ENCODE measurements around the gene LINGO1. TPM values are rescaled to one million over a fixed set of nuclear protein-coding genes. Genes with fewer than 3 reads are reported as not detected.

The LINGO1 gene
- total and polyA plus RNA-seq, 4 donors, result 0.33 to 5.1 (median 0.88) TPM

DNA sequence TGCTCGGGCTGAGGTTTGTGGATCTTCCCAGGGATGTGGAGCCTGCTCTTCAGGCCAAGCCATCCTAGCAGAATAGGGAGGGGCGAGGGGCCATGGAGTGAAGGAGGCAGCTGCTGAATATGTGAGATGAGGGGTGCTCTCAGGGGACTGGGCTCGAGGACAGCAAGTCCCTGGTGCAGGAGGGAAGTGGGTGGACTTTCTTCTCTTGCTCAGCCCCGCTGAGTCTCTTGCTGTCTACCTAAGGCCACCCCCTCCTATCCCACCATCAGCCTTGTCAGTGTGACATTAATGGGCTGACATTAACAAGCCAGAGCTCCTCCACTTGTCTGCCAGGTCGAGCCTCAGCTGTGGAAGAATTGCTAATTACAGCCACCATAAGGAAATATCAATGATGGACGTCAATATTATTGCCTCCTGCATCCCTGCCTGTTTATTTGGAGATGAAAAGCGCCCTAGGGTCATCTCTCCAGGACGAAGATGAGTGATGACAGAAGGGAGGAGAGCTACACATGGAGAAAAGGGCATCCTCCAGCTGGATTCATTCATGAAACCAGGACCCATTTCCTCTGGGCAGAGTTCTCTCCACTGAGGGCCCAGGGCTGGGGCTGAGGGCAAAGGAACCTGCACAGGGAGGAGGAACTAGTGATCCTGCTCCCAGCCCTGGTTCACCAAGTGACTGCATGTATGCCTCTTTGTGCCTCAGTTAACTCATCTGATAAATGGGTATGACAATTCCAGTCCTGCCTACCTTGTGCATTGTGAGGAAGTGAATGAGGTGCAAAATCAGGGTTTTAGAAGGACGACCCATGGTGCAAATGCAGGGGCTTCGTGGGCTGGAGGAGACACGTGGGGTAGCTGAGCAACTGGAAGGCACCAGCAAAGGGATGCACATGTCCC, 34.9 kb upstream of the LINGO1 start:
- ATAC-seq (ENCODE audit: insufficient read depth, low FRiP score), result no peak
- 49 to 62% methylated on average over 11 of the region's 11 CpGs for whole genome bisulfite sequencing, 2 donors
- Histone ChIP-seq H3K27me3 (ENCODE audit: control insufficient read depth in 3 of 3, insufficient read depth in 3 of 3, low read length in 2 of 3) (peaks cover under 1 to 3% (median 3%) of the 10 kb centered on the region in 3 donors), H3K9me3 (ENCODE audit: control insufficient read depth in 4 of 4, insufficient read depth in 3 of 4, low read length in 3 of 4) (peaks cover 0 to 2% (median 0%) of the 10 kb centered on the region in 4 donors), H3K36me3 (ENCODE audit: control insufficient read depth in 4 of 4, insufficient read depth in 4 of 4, low read length in 4 of 4) (no peaks in the 10 kb centered on the region), H3K27ac (ENCODE audit: low read depth in 1 of 2, low read length in 1 of 2) (no peak overlapping the region), H3K4me3 (no peak overlapping the region), H3K9ac (ENCODE audit: insufficient read depth in 1 of 2, low read length in 2 of 2) (no peak overlapping the region), H3K4me1 (ENCODE audit: control insufficient read depth in 5 of 5, insufficient read depth in 5 of 5, low read length in 5 of 5) (peaks cover 0 to 7% (median 0%) of the 10 kb centered on the region in 5 donors)
- TF ChIP-seq, protein P1, sequence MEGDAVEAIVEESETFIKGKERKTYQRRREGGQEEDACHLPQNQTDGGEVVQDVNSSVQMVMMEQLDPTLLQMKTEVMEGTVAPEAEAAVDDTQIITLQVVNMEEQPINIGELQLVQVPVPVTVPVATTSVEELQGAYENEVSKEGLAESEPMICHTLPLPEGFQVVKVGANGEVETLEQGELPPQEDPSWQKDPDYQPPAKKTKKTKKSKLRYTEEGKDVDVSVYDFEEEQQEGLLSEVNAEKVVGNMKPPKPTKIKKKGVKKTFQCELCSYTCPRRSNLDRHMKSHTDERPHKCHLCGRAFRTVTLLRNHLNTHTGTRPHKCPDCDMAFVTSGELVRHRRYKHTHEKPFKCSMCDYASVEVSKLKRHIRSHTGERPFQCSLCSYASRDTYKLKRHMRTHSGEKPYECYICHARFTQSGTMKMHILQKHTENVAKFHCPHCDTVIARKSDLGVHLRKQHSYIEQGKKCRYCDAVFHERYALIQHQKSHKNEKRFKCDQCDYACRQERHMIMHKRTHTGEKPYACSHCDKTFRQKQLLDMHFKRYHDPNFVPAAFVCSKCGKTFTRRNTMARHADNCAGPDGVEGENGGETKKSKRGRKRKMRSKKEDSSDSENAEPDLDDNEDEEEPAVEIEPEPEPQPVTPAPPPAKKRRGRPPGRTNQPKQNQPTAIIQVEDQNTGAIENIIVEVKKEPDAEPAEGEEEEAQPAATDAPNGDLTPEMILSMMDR (IDR thresholded peaks at IDR 0.05; ENCODE audit: control extremely low read depth, extremely low read depth), result no peak
- no peak for DNase-seq

DNA sequence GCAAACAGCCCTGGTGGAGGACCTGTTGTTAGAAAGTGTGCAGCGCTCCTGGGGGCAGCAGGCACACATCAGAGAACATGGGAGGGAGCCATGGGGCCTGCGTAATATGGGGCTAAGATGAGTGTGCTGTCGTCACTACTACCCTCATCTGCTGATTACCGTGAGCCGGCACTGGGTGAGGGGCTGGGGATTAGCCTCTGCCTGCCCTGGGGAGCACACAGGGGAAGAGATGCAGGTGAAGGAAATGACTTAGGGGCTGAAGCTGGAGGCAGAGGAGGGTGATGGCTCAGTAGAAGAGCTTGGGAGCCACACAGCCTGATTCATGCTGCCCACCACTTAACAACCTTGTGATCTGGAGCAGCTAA, 33.6 kb upstream of the LINGO1 start:
- no peak overlapping the region for H3K27ac ChIP-seq (ENCODE audit: low read depth in 1 of 2, low read length in 1 of 2)
- no peaks in the 10 kb centered on the region for H3K36me3 ChIP-seq (ENCODE audit: control insufficient read depth in 4 of 4, insufficient read depth in 4 of 4, low read length in 4 of 4)
- H3K4me1 ChIP-seq (ENCODE audit: control insufficient read depth in 5 of 5, insufficient read depth in 5 of 5, low read length in 5 of 5), result peaks cover 0 to 7% (median 0%) of the 10 kb centered on the region in 5 donors
- H3K4me3 ChIP-seq, result no peak overlapping the region
- no peak for ATAC-seq (ENCODE audit: insufficient read depth, low FRiP score)
- no peak overlapping the region for H3K9ac ChIP-seq (ENCODE audit: insufficient read depth in 1 of 2, low read length in 2 of 2)
- 70 to 75% methylated on average over 5 of the region's 5 CpGs for WGBS, 2 donors
- H3K27me3 ChIP-seq (ENCODE audit: control insufficient read depth in 3 of 3, insufficient read depth in 3 of 3, low read length in 2 of 3), result no peaks in the 10 kb centered on the region
- no peaks in the 10 kb centered on the region for H3K9me3 ChIP-seq (ENCODE audit: control insufficient read depth in 4 of 4, insufficient read depth in 3 of 4, low read length in 3 of 4)
- TF ChIP-seq, protein P1 (IDR thresholded peaks at IDR 0.05; ENCODE audit: control extremely low read depth, extremely low read depth), result no peak
- no peak for DNase-seq

DNA sequence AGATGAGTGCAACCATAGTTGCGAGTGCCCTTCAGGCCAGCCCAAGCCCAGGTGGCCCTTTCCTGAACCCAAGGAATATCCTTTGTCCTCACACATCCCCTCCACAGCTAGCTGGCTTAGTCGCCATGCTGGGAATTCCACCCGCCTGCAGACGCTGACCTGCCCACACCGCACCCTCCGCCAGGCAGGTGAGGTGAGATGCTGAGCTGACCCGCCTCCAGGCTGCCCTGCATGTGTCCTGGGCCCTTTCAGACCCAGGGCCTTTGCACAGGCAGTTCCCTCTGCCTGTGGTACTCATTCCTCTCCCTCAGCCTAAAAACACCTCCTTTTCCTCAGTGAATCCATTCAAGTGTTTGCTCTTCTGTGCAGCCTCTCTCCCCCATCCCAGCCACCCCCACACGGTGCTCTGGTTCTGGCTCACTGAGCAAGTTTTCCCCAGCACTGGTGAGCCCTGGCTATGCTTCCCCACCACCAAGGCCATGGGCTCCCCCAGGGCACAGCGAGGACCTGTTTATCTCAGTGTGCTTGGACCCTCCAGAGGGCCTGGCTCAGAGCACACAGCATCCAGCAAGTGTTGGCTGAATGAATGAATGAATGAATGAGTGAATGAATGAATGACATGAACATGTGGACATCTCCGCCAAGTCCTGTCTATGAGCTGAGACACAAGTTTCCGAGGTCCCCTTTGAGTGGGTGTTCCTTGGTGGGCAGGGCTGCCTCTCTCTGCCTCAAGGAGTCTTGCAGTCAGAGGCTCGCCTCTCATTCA, 33.0 kb upstream of the LINGO1 start:
- Histone ChIP-seq H3K9ac (ENCODE audit: insufficient read depth in 1 of 2, low read length in 2 of 2) (no peak overlapping the region), H3K36me3 (ENCODE audit: control insufficient read depth in 4 of 4, insufficient read depth in 4 of 4, low read length in 4 of 4) (no peaks in the 10 kb centered on the region), H3K4me1 (ENCODE audit: control insufficient read depth in 5 of 5, insufficient read depth in 5 of 5, low read length in 5 of 5) (peaks cover 0 to 7% (median 0%) of the 10 kb centered on the region in 5 donors), H3K27me3 (ENCODE audit: control insufficient read depth in 3 of 3, insufficient read depth in 3 of 3, low read length in 2 of 3) (no peaks in the 10 kb centered on the region), H3K4me3 (no peak overlapping the region), H3K9me3 (ENCODE audit: control insufficient read depth in 4 of 4, insufficient read depth in 3 of 4, low read length in 3 of 4) (no peaks in the 10 kb centered on the region), H3K27ac (ENCODE audit: low read depth in 1 of 2, low read length in 1 of 2) (no peak overlapping the region)
- ATAC-seq (ENCODE audit: insufficient read depth, low FRiP score) (no peak), DNase-seq (no peak)
- WGBS, 2 donors, result 86 to 94% methylated on average over 12 of the region's 12 CpGs
- TF ChIP-seq, protein P1 (IDR thresholded peaks at IDR 0.05; ENCODE audit: control extremely low read depth, extremely low read depth), result no peak
